ENCODE results near the gene MAPK10. TPM values are rescaled to one million over a fixed set of nuclear protein-coding genes. Genes with fewer than 3 reads are reported as not detected.

The MAPK10 gene
- total and polyA plus RNA-seq, 2 donors (not counting 3 experiments of a cell fraction or from before 2014, with no cell fraction given), result 0.17 TPM; not detected in 1

DNA sequence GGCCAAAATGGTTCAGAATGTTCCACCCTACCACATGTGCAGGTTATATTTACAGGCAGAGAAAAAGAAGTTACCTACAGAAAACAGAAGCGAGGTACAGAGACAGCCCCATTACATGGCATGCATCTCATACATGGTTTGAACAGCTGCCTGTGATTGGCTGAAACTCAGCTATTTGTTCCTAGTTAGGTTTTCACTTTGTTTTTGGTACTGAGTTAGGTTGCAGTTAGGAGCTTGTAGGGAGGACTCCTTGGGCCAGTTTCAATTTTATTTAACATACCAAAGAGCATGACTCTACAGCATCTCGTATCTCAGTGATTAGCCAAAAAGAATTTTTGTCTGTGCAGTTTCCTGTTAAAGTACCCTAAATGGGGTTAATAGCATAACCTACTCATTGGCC is 392.0 kb downstream of the MAPK10 start:
- no peaks in the 10 kb centered on the region for H3K27me3 ChIP-seq (ENCODE audit: control insufficient read depth in 2 of 2, insufficient read depth in 2 of 2, low read length in 2 of 2)
- H3K4me2 ChIP-seq (ENCODE audit: insufficient read depth, low read length), result no peak overlapping the region
- peaks cover 0 to 6% of the 10 kb centered on the region in 2 experiments for H3K36me3 ChIP-seq (ENCODE audit: control insufficient read depth in 2 of 2, extremely low read depth in 1 of 2, insufficient read depth in 2 of 2, low read length in 2 of 2)
- ChIA-PET POLR2A (no interaction called here), CTCF (interaction anchor here (1.0 to 6.0 kb wide), 5 partner anchors 65 to 221 kb away, joined by 3 to 176 read pairs (median 14); no protein-coding TSS in a partner anchor)
- no peaks in the 10 kb centered on the region for H3K9me1 ChIP-seq (replicated peaks; ENCODE audit: control insufficient read depth, extremely low read depth, insufficient read depth, low read length)
- no peak for DNase-seq (ENCODE audit: low read depth, low spot score)
- peaks cover 84% of the 10 kb centered on the region for H3K79me2 ChIP-seq (ENCODE audit: control insufficient read depth, insufficient read depth, low read length)
- no peak overlapping the region for H3K9ac ChIP-seq (replicated peaks; ENCODE audit: extremely low read depth, insufficient read depth, low read length)
- no peak overlapping the region for H3K27ac ChIP-seq (ENCODE audit: insufficient read depth, low read depth, low read length)
- intact Hi-C loops (cut with micrococcal nuclease) (loop anchor here (2.0 to 5.0 kb wide), 4 partner anchors 69 to 821 kb away; no protein-coding TSS in a partner anchor), dilution Hi-C loops (cut with MboI; ENCODE audit: extremely low pct_ligation_motif_present, low sequenced_read_pairs) (no loop called here)
- H2AFZ ChIP-seq (ENCODE audit: low read depth, low read length), result no peak overlapping the region
- no peak overlapping the region for H3K4me3 ChIP-seq (replicated peaks in 1 of 3; ENCODE audit: insufficient read depth in 1 of 3, low read depth in 1 of 3, low read length in 3 of 3)
- H4K20me1 ChIP-seq (replicated peaks; ENCODE audit: control insufficient read depth, extremely low read depth, insufficient read depth, low read length), result no peaks in the 10 kb centered on the region
- no peak for FAIRE-seq
- TF ChIP-seq MAX (IDR thresholded peaks at IDR 0.05; ENCODE audit: insufficient read depth, insufficient read length), result no peak
- no peak for TF ChIP-seq FOS (IDR thresholded peaks at IDR 0.05; ENCODE audit: borderline replicate concordance, insufficient read depth, low read length)
- no peak for TF ChIP-seq EZH2 (IDR thresholded peaks at IDR 0.05; ENCODE audit: borderline replicate concordance, low read depth, low read length, severe bottlenecking)
- TF ChIP-seq CTCF (IDR thresholded peaks at IDR 0.05; ENCODE audit: extremely low read depth in 1 of 2, insufficient read depth in 1 of 2, low read depth in 1 of 2, low read length in 2 of 2), result no peak
- no peak for TF ChIP-seq GATA2 (IDR thresholded peaks at IDR 0.05; ENCODE audit: insufficient read depth, insufficient read length, low read depth, low read length)
- no peak for TF ChIP-seq JUN (IDR thresholded peaks at IDR 0.05; ENCODE audit: borderline replicate concordance, insufficient read depth, insufficient read length, low read depth)
- TF ChIP-seq POLR2AphosphoS5 (IDR thresholded peaks at IDR 0.05; ENCODE audit: insufficient read depth, low read depth, low read length), result no peak
- no peak for TF ChIP-seq MYC (IDR thresholded peaks at IDR 0.05; ENCODE audit: low read depth, low read length)
- no peak for TF ChIP-seq POLR2A (IDR thresholded peaks at IDR 0.05; ENCODE audit: low read depth, low read length)
- peaks cover 52% of the 10 kb centered on the region for H3K4me1 ChIP-seq (ENCODE audit: control insufficient read depth, extremely low read depth, insufficient read depth, low read length)
- H3K9me3 ChIP-seq (replicated peaks; ENCODE audit: control insufficient read depth, insufficient read depth, low read length), result no peaks in the 10 kb centered on the region
- BruUV-seq (replicated peaks), result no TSS peak

All from endothelial cell of umbilical vein (primary cell).